HL-60 (cell line): ENCODE measurements around the gene IGFBP2.

Experiments
- DNase-seq, 2 experiments: peaks; one replicate each; pipeline ENCODE4 v3.0.0-alpha.2; 2010 to 2020; ENCODE audit warnings: low read depth in 1 of 2, low spot score in 1 of 2
- H3K27ac ChIP-seq: fragments of 250-450 bp; sonication (Bioruptor Pico); replicated peaks from 2 replicates; pipeline ENCODE4 v1.5.1; 2020; ENCODE audit warnings: mild to moderate bottlenecking, moderate library complexity
- H3K27me3 ChIP-seq: fragments of 250-450 bp; sonication (Bioruptor Pico); 2 replicates; pipeline ENCODE4 v1.5.1; 2021; ENCODE audit warnings: mild to moderate bottlenecking, moderate library complexity; ENCODE audit not compliant: insufficient read depth, poor library complexity, severe bottlenecking
- H3K4me3 ChIP-seq: replicated peaks from 2 replicates; pipeline ENCODE4 v1.5.1; 2011; ENCODE audit warnings: mild to moderate bottlenecking, control low read depth, low read length; ENCODE audit not compliant: insufficient read depth
- GABPA ChIP-seq: IDR thresholded peaks from 2 replicates; pipeline ENCODE4 v1.6.1; 2012; ENCODE audit warnings: low read depth
- POLR2AphosphoS5 ChIP-seq: IDR thresholded peaks from 2 replicates; pipeline ENCODE4 v1.6.1; 2012; ENCODE audit warnings: low read depth
- SPI1 ChIP-seq: IDR thresholded peaks from 2 replicates; pipeline ENCODE4 v1.6.1; 2012; ENCODE audit warnings: low read depth, mild to moderate bottlenecking, borderline replicate concordance
- TF ChIP-seq, protein P1 (sequence below): IDR thresholded peaks from 2 replicates; pipeline ENCODE4 v1.6.1; 2012; ENCODE audit warnings: low read depth; ENCODE audit not compliant: insufficient replicate concordance
- TF ChIP-seq, protein P2 (sequence below): IDR thresholded peaks from one replicate; pipeline ENCODE4 v1.5.1; 2011; ENCODE audit warnings: low read length, control low read depth, inconsistent platforms; ENCODE audit not compliant: insufficient read depth

Gene IGFBP2

DNA sequence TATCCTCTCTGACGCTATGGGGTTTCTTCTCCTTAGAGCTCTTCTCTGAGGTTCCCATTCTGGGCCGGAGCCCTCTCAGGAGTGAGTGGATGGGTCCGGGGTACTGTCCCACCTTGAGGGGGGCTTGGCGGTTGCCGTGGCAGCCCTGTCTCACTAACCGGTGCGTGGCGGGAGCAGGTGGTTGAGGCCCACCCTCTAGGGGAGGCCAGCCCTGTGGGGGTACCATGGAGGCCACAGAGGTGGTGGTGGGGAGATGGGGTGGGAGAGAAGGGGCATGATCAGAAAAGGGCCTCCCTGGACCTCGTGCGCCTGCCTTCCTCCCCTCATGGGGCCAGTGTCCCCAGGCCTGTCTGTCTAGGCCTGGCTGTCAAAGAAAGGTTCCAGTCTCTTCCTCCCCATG is 39.8 kb downstream of the IGFBP2 start:
- Histone ChIP-seq H3K27me3 (no peaks in the 10 kb centered on the region), H3K4me3 (no peak overlapping the region), H3K27ac (no peak overlapping the region)
- TF ChIP-seq, protein P1, sequence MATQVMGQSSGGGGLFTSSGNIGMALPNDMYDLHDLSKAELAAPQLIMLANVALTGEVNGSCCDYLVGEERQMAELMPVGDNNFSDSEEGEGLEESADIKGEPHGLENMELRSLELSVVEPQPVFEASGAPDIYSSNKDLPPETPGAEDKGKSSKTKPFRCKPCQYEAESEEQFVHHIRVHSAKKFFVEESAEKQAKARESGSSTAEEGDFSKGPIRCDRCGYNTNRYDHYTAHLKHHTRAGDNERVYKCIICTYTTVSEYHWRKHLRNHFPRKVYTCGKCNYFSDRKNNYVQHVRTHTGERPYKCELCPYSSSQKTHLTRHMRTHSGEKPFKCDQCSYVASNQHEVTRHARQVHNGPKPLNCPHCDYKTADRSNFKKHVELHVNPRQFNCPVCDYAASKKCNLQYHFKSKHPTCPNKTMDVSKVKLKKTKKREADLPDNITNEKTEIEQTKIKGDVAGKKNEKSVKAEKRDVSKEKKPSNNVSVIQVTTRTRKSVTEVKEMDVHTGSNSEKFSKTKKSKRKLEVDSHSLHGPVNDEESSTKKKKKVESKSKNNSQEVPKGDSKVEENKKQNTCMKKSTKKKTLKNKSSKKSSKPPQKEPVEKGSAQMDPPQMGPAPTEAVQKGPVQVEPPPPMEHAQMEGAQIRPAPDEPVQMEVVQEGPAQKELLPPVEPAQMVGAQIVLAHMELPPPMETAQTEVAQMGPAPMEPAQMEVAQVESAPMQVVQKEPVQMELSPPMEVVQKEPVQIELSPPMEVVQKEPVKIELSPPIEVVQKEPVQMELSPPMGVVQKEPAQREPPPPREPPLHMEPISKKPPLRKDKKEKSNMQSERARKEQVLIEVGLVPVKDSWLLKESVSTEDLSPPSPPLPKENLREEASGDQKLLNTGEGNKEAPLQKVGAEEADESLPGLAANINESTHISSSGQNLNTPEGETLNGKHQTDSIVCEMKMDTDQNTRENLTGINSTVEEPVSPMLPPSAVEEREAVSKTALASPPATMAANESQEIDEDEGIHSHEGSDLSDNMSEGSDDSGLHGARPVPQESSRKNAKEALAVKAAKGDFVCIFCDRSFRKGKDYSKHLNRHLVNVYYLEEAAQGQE: no peak
- no peak for TF ChIP-seq SPI1
- no peak for TF ChIP-seq POLR2AphosphoS5
- TF ChIP-seq, protein P2, sequence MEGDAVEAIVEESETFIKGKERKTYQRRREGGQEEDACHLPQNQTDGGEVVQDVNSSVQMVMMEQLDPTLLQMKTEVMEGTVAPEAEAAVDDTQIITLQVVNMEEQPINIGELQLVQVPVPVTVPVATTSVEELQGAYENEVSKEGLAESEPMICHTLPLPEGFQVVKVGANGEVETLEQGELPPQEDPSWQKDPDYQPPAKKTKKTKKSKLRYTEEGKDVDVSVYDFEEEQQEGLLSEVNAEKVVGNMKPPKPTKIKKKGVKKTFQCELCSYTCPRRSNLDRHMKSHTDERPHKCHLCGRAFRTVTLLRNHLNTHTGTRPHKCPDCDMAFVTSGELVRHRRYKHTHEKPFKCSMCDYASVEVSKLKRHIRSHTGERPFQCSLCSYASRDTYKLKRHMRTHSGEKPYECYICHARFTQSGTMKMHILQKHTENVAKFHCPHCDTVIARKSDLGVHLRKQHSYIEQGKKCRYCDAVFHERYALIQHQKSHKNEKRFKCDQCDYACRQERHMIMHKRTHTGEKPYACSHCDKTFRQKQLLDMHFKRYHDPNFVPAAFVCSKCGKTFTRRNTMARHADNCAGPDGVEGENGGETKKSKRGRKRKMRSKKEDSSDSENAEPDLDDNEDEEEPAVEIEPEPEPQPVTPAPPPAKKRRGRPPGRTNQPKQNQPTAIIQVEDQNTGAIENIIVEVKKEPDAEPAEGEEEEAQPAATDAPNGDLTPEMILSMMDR: no peak
- no peak for TF ChIP-seq GABPA
- DNase-seq: no peak

DNA sequence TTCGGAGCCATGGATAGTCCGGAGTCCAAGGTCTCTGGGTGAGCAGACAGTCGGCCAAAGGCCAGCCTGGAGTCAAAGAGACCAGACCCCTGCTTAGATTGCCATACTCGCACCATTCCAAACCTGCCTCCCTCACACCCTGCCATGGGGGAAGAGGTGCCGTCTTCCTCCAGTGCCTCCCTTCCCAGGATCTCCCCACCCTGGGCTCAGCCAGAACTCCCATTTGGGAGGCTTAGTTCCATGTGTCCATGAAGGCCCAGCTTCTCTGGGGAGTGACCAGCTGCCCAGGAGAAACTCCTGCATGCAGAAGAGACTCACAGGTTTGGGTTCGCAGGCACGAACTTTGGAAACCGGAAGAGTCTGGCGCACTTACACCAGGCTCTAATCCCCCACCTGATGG is 40.4 kb downstream of the IGFBP2 start:
- Histone ChIP-seq H3K27ac (no peak overlapping the region), H3K4me3 (no peak overlapping the region), H3K27me3 (no peaks in the 10 kb centered on the region)
- no peak for DNase-seq
- no peak for TF ChIP-seq POLR2AphosphoS5
- TF ChIP-seq, protein P2: no peak
- TF ChIP-seq SPI1: no peak
- TF ChIP-seq, protein P1: no peak
- no peak for TF ChIP-seq GABPA

DNA sequence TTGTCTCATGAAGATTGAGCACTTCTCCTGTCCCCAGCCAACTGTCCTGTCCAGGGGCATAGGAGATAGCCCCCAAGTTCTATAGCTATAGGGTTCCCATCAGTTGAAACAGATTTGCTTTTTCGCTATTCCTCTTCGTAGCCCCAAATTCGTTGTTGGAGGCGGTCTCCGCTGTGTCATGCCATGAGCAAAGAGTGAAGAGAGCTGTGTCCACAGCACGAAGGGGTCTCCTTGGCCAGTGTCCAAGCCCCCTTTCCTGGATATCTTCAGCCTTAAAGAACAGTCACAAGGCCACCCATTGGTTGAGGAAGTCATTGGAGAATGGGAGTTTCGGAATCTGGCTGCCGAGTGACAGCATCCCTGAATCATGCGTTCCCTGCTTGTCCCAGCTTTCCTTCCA is 41.2 kb downstream of the IGFBP2 start:
- DNase-seq: no peak
- TF ChIP-seq, protein P1: no peak
- TF ChIP-seq GABPA (no peak), SPI1 (no peak), POLR2AphosphoS5 (no peak)
- TF ChIP-seq, protein P2: no peak
- H3K27me3 ChIP-seq: no peaks in the 10 kb centered on the region
- H3K27ac ChIP-seq: no peak overlapping the region
- no peak overlapping the region for H3K4me3 ChIP-seq
